Measurements from ENCODE around the gene UBN2.

UBN2 gene

DNA sequence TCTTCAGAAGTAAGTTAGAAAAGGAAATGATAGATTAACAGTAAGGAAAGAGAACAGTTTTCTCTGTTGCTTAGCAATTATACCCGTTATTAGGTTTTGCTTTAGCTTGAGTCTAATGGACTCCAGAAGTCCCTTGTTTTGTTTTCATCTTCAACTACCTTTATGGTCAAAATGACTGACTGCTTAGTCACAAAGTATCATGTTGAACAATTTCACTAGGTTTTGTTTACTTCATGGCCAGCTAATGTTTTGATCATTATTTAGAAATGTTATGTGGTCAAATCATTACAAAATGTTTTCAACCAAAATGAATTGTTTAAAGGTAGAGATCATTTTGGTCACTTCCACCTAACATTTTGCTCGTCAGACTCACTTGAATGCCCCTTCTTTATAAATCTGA lies 1.9 kb downstream of the UBN2 start:
- DNase-seq = no peak

DNA sequence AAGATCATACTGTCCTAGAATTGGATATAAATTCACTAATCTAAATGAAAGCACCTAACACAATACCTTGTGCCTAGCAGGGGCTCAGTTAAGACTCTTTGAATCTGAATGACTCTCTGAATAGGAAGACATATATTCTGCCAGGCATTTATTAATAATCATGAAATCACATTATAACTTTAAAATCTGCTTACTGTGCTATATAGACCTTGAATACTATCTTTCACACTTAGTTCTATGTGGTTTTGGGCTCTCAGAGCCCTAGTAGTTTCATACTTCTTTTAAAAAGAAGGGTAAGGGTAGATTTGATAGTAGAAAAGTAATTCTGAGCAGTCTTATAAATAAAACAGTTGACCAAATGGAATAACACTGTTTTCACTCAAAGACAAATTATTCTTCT lies 10.2 kb downstream of the UBN2 start:
- no peak for DNase-seq

DNA sequence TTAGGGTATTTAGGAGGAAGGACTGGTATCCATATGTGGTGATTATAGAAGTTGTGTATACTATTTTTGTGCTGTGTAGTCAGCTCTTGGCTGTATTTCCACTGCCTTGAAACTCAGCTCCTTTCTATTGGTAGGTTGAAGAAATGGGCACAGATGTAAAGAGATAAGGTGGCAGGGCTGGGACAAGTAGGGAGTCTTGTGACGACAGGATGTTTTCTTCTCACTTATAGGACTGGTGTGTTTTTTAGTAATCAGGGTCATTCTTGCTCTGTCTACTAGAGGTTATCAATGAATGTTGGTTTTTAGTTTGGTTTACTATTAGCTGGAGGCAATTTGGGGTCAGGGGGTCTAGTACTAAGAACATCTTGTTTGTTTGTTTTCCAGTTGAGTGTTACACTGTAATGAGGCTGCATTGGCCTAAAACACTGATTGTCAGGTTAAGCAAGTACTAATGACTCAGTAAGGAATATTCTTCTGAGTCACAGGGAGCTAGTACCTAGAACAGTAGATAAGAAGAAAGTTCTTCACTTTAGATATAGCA lies 11.8 kb downstream of the UBN2 start:
- no peak for DNase-seq

DNA sequence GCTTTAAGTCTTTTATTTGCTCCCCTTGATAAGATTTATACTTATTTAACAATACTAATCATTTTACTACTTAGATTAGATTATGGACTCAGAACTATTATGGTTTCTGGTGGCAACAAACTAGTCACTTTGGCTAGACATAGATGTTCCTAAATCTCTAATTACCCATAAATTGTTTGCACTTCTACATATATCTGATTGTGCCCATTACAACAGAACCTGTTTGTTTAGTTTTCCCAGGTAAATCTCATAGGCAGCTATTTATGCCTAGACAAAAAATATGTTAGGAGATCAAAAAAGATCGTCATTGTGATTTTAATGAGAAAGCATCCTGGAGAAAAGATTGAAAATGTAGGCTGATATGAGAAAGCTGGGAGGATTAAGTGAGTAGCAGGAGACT lies 14.4 kb downstream of the UBN2 start:
- no peak for DNase-seq

DNA sequence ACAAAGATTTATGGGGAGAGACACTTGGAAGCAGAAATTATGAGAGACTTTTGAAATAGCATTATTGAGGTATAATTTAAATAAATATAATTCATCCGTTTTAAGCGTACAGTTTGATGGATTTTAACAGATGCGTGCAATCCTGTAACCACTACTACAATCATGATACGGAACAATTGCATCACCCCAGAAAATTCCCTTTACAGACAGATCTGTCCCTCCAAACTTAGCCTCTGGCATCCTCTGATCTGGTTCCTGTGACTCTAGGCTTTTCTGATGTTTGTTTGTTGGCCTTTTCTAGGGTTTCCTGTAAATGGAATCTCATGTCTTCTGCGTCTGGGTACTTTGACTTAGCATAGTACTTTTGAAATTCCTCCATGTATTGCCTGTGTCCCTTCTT lies 15.5 kb downstream of the UBN2 start:
- no peak for DNase-seq

DNA sequence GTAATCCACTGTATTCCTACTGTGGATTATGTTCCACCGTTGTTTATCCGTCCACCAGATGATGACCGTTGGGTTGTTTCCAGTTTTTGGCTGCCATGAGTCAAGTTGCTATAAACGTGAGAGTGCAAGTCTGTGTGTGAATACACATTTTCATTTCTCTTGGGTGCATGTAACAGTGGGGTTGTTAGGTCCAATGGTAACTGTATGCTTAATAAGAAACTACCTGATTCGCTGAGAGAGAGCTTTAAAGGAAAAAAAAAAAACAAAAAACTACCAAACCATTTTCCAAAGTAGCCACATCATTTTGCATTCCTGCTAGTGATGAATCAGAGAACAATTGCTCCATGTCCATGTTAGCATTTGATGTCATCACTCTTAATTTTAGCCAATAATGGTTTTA lies 15.9 kb downstream of the UBN2 start:
- DNase-seq = no peak

DNA sequence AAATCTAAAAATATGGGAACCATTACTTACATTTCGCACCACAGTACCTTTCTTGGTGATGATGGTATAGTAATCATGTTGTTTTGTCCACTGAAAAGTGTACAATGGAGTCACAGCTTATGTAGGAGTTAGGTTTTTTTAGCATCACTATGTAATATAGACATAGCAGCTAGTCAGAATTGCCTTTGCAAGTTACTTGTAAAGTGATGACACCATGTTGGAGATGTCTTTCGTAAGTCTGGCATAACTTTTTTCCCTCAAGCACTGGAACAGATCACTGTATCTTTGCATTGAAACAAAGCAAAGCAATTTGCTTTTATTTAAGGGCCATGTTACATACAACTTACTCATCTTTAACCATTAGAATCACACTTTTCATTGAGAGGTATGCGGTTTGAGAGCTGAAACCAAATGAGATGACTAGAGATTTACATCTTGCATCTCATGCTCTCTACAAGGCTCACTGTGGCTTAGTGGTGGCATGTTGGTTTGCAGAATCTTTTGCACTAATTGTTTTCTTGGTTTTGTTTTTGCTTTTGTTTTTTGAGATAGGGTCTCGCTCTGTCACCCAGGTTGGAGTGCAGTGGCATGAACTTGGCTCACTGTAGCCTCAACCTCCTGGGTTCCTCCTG lies 18.3 kb downstream of the UBN2 start:
- no peak for DNase-seq

DNA sequence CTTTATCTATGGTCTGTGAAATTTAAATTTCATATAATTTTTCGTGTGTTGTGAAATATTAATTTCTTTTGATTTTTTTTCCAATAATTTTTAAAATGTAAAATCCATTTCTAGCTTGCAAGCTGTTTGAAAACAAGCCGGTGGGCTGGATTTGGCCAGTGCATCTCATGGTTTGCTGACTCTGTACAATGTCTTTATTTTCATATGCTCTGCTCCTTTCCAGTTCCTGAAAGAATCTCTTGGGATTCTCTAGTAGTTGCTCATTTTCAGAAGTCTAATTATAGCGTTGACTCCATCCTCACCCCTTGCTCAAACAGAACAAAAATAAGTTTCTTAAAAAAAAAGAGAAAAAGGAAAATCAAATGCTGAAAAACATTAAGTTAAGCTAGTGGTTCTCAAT lies 21.4 kb downstream of the UBN2 start:
- no peak for DNase-seq

DNA sequence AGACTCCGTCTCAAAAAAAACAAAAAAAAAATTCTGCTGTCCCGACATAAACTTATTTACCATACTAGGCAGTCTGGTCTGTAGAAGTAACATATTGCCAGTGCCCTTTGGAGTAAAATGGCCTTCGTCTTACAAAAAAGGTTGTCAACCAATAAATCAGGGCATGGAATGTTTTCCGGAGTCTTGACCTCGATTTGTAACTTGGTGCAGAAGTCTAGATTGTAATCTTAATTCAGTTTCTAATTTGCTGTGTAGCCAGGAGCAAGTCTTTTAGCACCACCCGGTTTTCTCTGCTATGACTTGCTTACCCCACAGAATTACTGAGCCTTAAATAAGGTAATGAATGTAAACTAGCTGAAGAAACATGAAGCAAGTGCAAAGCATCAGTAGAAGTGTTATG lies 23.2 kb downstream of the UBN2 start:
- DNase-seq = no peak

DNA sequence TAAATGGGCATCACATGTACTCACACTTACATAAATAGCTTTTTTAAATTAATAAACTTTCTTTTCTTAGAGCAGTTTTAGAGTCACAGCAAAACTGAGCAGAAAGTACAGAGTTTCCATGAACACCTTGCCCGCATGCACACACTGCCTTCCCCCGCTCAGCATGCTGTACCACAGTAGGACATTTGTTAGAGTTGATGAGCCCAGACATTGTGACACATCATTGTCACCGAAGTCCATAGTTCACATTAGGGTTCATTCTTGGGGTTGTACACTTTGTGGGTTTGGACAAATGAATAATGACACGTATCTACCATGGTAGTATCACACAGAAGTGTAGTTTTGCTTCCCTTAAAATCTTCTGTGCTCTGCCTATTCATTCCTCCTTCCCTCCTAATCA lies 23.7 kb downstream of the UBN2 start:
- no peak for DNase-seq

DNA sequence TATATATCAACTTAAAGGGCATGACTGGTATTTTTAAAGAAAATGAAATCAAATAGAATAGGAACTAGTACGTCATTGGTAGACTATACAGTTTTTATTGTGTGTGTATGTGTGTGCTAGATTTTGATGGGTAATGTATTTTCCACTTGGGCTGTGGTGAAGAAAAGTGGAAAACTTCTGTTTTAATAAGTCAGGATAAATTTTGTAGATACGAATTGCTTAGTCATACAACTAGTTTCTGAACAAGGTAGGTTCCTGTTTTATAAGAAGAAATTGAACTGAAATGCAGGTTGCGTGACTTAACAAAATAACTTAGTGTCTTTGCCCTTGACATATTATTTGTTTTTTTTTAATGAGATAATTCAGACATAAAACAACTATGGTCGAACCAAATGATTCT lies 24.3 kb downstream of the UBN2 start:
- no peak for DNase-seq

DNA sequence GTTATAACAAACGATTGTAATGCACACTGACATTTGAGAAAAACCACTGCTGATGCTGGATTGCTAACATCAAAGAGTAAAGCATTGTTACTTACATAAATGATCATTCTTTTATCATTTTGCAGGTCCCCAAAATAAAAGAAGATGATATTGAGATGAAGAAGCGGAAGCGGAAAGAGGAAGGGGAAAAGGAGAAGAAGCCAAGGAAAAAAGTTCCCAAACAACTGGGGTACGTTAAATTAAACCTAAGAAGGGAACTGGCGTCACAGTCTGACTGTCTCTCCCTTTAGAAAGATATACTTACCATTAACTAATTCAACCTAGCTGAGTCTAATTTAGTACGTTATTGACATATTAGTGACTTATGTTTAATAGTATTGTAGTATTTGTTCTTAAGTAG lies 28.1 kb downstream of the UBN2 start:
- DNase-seq = no peak

DNA sequence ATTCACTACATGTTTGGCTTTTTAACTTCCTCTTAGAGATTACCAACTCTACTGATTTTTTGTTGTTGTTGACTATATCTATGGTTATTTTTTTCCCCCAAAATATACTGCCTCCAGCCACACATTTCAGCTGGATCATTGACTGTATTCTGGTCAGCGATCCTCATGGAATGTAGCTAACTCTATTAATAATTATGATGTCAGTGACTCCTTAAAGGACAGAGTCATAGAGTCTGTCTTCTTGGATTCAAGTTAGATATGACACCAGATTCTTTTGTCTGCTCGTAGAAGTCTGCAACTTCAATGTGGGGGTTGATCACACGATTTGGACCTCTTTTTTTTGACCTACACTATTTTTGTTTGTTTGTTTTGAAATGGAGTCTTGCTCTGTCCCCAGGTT lies 33.2 kb downstream of the UBN2 start:
- DNase-seq = no peak

DNA sequence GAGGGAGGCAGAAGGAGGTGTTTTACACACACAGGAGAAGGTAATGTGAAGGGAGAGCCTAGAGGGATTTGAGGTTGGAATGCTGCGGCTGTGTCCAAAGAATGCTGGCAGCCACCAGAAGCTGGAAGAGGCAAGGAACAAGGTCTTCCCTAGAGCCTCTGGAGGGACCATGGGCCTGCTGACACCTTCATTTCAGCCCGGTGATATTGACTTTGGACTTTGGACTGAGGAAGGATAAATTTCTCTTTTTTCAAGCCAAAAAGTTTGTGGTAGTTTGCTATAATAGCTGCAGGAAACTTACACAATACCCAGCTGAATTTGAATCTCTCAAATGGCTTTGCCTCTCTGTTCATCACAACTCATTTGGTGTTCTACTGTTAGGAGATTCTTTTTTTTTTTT lies 34.6 kb downstream of the UBN2 start:
- DNase-seq = no peak

DNA sequence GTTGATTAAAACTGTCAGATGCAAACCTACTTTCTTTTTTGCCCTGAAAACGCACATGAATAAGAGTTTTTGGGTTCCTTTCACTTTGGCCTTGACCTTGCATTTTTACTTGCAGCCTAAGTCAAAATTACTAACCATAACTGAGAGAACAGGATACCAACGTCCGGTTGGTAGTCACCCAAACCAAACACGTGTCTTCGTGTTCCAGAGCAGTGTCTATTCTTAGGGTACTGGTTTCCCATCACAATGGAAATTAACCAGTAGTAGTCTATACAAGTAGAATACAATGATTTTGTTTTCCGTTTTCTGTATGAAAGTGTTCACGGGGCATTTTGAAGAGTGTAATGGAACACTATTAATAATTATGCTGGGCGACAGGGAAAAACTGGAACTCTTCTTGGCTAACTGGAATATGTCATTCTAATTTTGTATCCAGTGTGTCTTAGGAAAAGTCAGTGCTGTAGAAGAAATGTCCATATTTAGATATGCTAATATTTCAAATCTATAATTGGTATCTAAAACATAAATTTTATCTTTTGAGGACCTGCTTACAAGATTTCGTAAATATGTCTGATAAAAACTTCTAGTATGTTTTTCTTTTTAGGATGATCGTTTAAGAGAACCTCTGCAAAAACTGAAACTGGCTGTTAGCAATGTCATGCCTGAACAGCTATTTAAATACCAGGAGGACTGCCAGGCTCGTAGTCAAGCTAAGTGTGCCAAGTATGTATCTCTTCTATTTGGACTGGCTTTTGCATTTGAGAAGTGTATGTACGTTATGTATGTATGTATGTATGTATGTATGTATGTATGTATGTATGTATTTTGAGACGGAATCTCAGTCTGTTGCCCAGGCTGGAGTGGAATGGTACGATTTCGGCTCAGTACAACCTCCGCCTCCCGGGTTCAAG lies 40.9 kb downstream of the UBN2 start:
- no peak for DNase-seq

DNA sequence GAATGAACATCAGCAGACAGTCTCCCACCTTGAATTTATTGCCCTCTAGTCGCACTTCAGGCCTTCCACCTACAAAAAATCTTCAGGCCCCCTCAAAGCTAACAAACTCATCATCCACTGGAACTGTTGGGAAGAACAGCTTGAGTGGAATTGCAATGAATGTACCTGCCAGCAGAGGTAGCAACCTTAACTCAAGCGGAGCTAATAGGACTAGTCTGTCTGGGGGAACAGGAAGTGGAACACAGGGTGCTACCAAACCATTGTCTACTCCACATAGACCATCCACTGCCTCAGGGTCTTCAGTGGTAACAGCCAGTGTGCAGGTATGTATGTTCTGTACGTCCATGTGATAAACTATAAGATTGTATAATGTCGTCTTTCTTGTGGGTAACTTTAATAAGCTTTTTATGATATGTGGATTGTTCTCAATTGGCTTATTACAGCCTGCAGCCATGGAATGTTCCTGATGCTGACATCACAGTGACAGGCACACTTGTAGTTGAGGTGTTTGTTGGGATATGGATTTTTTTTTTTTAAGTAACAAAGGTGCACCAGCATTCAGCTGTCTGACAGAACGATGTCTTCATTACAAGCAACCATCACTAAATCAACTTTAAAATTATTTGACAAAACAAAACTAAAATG lies 53.3 kb downstream of the UBN2 start:
- no peak for DNase-seq

DNA sequence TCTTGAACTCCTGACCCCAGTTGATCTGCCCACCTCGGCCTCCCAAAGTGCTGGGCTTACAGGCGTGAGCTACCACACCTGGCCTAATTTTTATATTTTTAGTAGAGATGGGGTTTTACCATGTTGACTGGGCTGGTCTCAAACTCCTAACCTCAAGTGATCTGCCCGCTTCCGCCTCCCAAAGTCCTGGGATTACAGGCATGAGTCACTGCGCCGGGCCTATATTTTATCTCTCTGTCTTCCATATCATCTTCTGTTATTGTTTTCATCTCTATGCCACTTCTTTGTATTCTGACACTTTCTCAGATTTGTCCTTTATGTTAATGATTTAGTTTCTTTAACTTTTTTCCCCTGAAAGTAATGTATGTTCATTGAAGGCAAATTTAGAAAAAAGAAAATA lies 55.1 kb downstream of the UBN2 start:
- DNase-seq = no peak

DNA sequence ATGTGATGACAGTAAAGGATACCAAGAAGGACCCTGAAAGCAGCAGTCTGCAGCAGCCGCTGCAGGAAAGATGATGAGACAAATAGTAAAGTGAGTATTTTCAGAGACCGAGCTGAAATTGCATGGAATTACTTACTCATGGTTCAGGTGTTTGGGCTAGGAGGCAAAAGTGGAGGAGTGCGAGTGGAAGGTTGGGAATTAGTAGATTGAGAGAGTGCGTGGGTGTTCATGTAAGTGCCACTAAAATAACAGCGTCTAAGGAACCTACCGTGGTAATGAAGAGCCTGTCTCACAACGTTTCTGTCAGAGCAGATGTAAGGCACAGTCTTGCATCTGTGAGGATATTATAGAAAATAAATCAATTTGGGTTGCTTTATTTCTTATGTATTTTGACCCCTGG lies 61.8 kb downstream of the UBN2 start:
- no peak for DNase-seq

DNA sequence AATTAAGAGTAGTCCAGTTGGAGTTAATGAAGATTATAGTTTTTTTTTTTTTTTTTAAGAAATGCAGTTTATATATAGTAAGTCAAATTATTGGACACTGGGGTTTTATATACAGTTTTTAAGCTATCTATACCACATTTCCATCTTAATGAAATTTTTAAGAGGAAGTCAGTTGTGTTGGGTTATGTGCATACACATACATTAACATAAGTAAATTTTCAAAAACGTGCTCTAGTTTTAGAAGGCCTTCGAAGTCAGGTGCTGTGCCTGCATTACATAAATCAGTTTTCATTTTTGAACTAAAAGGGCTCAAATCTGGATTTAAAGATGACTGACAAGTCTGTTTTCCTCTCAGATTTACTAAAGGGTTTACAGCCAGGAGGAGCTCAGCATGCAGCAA lies 62.5 kb downstream of the UBN2 start:
- DNase-seq = no peak

DNA sequence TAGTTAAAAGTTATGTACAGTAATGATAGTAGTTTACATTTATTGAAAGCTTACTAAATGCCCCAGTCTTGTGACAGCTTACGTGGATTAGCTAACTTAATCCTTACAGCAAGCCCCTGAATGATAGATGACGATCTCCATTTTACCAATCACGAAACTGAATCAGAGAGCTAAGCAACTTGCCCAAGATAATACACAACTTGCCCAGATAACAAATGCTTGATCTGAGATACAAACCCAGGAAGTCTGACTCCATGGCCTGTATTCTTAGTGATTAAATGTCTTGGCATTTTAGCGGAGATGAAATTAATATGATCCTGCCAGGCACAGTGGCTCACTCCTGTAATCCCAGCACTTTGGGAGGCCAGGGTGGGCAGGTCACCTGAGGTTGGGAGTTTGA lies 63.2 kb downstream of the UBN2 start:
- DNase-seq = no peak

DNA sequence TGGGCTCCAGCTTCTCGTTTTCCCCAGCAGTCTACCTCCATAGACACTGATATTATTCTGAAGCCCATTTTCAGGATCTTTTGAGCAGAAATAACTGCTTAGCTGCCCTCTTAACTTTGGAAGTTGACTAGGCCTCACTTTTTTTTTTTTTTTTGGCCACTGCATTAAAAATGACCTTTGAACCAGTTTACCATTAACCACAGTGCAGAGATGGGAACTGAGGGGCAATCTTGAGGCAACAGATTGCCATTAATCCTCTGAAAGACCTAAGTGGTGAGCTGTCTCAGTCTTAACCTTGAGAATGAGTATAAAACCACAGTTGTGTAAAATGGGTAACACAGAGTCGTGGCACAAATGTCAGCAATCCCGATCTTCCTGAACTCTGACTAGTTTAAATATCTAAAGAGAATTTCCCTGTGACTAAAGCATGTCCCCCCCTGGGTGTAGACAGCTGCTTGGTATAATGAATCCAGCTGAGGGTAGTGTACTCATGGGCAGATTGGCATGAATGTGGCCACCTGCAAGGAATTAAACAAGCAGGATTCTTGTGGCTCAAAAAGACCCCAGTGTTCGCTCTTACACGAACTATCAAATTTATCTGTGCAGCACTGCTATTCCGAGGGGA lies 64.0 kb downstream of the UBN2 start:
- DNase-seq = no peak

DNA sequence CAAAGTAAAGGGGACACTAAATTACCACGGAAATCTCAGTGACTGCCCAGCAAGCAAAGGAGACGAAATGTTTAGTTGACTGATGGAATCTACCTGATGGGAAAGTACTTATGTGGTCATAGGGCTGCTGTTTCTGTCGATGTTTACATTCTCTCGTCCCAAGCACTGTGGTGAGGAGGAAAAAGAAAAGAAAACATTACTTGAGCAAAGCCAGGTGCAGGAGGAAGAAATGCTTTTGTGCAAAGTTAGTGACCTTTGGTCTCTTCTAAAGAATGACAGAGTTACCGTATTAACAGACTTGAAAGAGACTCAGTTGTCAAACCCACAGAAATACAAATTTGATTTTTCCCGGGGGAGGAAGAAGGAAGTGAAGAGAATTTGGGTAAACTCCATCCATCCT lies 66.8 kb downstream of the UBN2 start:
- DNase-seq = no peak

DNA sequence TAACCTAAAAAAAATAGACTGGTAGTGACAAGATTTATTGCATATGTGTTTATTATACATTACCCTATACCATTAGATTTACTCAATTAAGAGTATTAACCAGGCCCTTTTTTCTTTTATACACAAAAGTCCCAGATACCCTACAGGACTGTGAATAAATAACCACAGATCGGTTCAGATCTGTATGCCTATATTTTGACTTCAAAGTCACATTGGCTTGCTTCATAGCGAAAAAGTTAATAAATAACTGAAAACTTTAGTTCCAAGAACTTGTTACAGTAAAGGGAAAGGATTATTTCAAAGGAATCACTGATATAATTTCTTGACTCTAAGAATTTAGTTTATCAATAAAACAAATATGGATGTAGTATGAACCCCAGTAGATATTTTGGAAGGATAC lies 68.3 kb downstream of the UBN2 start:
- DNase-seq = no peak

DNA sequence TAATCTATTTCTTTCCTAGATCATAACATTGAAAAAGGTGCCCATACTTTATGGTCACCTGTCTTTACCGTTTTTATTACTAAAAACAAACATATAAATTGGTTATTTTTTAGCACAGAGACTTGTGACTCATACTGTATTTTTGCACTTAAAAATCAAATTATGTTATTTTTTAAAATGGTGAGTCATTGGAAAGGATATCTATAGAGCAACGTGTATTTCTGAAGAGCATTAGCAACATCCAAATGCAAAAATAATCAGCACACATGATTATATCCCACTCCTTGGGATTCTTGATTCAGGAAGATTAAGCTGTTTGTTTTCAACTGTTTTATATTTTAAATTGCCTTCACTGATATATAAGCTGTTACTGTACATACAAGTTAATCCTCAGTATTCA lies 69.4 kb downstream of the UBN2 start:
- DNase-seq = no peak

Measured in femur (tissue), 1 donor.